Esophagus muscularis mucosa (tissue), 4 donors: ENCODE measurements around the gene TOGARAM2.

Experiments
- EP300 ChIP-seq: sonication (generic); formaldehyde crosslinking; IDR thresholded peaks from one replicate; pipeline ENCODE4 v1.6.1; 2017; ENCODE audit warnings: antibody characterized with exemption
- POLR2A ChIP-seq: fragments of 450-650 bp; IDR thresholded peaks from one replicate; pipeline ENCODE4 v1.6.1; 2017; ENCODE audit warnings: antibody characterized with exemption, moderate library complexity, mild to moderate bottlenecking, low read depth
- POLR2AphosphoS5 ChIP-seq, 2 donors: sonication (generic); formaldehyde crosslinking; IDR thresholded peaks; one replicate each; pipeline ENCODE4 v1.6.1; 2017; ENCODE audit warnings: antibody characterized with exemption in 2 of 2
- TF ChIP-seq, protein P1 (sequence below), 3 experiments: fragments of 200-600 bp in 2 of 3; fragments of 450-650 bp in 1 of 3; sonication (generic) in 2 of 3; IDR thresholded peaks; one replicate each; pipeline ENCODE4 v1.5.1; 2017 to 2019; ENCODE audit warnings: antibody characterized with exemption in 3 of 3, mild to moderate bottlenecking in 2 of 3, moderate library complexity in 1 of 3

DNA sequence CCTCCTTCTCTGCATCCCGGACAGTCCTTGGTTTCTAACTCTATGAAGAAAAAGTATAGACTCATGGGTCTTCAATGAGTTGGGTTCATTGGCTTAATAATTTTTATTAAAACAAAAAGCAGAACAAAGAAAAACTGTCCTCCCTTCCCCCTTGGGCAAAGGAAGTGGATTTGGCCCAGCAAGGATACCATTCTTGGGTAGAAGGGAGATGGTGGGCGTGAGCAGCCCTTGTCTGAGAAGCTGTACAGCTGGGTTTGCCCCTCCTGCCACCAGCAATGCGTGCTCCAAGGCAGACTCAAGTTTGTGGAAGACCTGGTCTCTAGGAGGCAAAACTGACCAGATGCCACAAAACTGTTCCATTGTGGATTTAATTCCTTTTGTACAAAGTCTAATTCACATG lies 80.5 kb downstream of the TOGARAM2 start:
- TF ChIP-seq, protein P1, sequence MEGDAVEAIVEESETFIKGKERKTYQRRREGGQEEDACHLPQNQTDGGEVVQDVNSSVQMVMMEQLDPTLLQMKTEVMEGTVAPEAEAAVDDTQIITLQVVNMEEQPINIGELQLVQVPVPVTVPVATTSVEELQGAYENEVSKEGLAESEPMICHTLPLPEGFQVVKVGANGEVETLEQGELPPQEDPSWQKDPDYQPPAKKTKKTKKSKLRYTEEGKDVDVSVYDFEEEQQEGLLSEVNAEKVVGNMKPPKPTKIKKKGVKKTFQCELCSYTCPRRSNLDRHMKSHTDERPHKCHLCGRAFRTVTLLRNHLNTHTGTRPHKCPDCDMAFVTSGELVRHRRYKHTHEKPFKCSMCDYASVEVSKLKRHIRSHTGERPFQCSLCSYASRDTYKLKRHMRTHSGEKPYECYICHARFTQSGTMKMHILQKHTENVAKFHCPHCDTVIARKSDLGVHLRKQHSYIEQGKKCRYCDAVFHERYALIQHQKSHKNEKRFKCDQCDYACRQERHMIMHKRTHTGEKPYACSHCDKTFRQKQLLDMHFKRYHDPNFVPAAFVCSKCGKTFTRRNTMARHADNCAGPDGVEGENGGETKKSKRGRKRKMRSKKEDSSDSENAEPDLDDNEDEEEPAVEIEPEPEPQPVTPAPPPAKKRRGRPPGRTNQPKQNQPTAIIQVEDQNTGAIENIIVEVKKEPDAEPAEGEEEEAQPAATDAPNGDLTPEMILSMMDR (IDR thresholded peaks at IDR 0.05) = no peak
- TF ChIP-seq POLR2AphosphoS5 (IDR thresholded peaks at IDR 0.05) (no peak), POLR2A (no peak), EP300 (no peak)
